Uterine smooth muscle cell (primary cell): ENCODE data around the gene CLDN24. TPM values are rescaled to one million over a fixed set of nuclear protein-coding genes. Genes with fewer than 3 reads are reported as not detected.

Experiments used
- total RNA-seq: library from RNA; depleted of rRNA; stranded (reverse); fragments of >200 nt; gene quantifications from 2 replicates; pipeline ENCODE4 v1.2.3, GENCODE V29; 2014

The CLDN24 gene
- total RNA-seq = not detected in 2 replicates

DNA sequence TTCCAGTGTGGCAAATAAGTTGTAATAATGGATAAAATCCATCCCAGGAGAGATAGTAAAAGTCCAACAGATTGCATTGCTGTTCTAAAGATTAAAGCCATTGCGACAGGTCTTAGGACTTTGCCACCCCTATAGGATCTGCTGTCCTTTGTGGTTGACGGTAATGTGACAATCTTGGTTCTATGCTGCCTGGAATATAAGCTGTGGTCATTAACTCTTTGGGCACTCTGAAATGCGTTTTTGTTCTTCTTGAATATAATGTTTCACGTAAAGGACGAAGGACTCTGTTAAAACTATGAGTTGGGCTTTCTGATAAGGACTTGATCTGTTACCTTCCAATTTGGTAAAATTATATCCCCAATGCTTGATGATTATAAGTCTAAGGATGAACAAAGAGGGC, at the start of gene CLDN24:
CLDN24 (minus strand) TSS at position 101 of the 400 bp plus-strand sequence; CDS start at position 101, 0 bp downstream.

DNA sequence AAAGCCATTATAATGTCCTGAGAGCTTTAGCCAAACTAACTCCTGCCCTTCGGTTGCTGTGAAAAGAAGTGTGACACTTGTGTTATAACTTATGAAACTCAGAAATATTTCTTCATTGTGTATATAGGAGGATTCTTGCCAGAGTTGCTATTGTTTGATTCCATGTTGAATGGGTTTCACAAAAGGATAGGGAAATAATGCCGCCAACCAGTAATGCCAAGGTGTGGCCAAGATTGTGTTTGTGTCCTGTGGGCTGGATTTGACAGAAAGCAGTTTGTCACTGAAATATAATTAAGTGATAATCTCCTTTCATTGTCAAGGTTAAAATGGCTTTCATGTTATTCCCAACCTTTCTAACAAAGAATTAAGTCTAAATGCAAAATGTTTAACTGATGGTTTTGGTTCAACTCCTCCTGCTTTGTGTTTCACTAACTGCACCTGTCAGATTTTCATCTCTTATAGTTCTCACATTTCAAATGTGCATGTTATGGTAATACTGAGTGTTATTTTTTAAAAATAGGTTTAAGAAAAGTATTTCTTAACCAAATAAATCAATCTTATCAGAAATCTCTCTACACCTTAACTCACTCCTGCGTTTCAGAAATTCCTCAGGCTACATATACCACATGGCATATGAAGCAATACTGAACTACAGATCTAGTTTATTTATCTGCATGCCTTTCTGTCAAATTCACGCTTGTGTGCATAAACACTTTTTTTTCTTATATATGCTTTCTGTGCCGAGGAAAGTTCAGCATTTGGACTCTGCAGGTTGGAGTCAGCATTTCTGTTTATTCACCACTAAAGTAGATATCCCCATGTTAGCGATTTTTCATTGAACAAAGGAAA, 1.8 kb downstream of the CLDN24 start, which contains the start of gene CLDN22:
CLDN22 (minus strand) TSS at position 66 of the 849 bp plus-strand sequence; CDS start at position 8, 58 bp downstream.

Other genes starting within 250 kb of the CLDN24 start
- 26.8 and 37.9 TPM in 2 replicates for gene WWC2, start 223.2 kb downstream of the CLDN24 start, total RNA-seq
- not detected in 2 replicates for gene CLDN22, start 2.1 kb downstream of the CLDN24 start, total RNA-seq
- gene CDKN2AIP, start 122.2 kb upstream of the CLDN24 start, total RNA-seq = 20.4 and 22.6 TPM in 2 replicates
- gene ING2, start 182.6 kb upstream of the CLDN24 start, total RNA-seq = 8.6 and 19.6 TPM in 2 replicates